Spleen (tissue), 7 donors: ENCODE results near the gene NANOGP8.

Experiments used
- CTCF ChIP-seq, 11 experiments: fragments of 200-600 bp in 7 of 11; fragments of 450-650 bp in 4 of 11; sonication (generic) in 4 of 11; IDR thresholded peaks in 8 of 11; conservative IDR thresholded peaks in 3 of 11; 1 replicate in 7 of 11; 2 replicates in 4 of 11; pipeline versions ENCODE4 v1.4.0 to v1.8.0; 2016 to 2021; ENCODE audit warnings: antibody characterized with exemption in 11 of 11, inconsistent platforms in 4 of 11, mild to moderate bottlenecking in 1 of 11
- POLR2A ChIP-seq, 3 donors: fragments of 450-650 bp; IDR thresholded peaks; one replicate each; pipeline ENCODE4 v1.5.1; 2017; ENCODE audit warnings: antibody characterized with exemption in 3 of 3, mild to moderate bottlenecking in 1 of 3
- POLR2AphosphoS5 ChIP-seq, 3 donors: sonication (generic); formaldehyde crosslinking; IDR thresholded peaks; one replicate each; pipeline ENCODE4 v1.5.1; 2017; ENCODE audit warnings: antibody characterized with exemption in 3 of 3
- donor health status: DM: no; HTN: no; CAD: no; lungs with moderate emphysema.
- donor health status: DM: no; HTN: no; CAD: no.
- donor health status: DM: no; HTN: no; CAD: no.

- TF ChIP-seq CTCF (IDR thresholded peaks at IDR 0.05 in 8 of 11, conservative IDR thresholded peaks at IDR 0.05 in 3 of 11) = no peak
- no peak for TF ChIP-seq POLR2A (IDR thresholded peaks at IDR 0.05)
- no peak for TF ChIP-seq POLR2AphosphoS5 (IDR thresholded peaks at IDR 0.05)
Measured at GRCh38 chr15:35107561-35107960, 22.5 kb upstream of the NANOGP8 start.
